Keratinocyte (primary cell): ENCODE results near the gene SEC14L1. TPM values are rescaled to one million over a fixed set of nuclear protein-coding genes. Genes with fewer than 3 reads are reported as not detected.

Experiments
- DNase-seq: peaks from one replicate; pipeline ENCODE4 v3.0.0-alpha.2; 2011; ENCODE audit warnings: low read depth, missing footprints, low spot score
- FAIRE-seq: peaks from 2 replicates; lab custom pipeline; 2011; peaks lifted over from hg19 to GRCh38; lab: Jason Lieb, UNC
- H2AFZ ChIP-seq: 2 replicates; pipeline ENCODE4 v1.6.0; 2012; ENCODE audit warnings: low read length, control low read depth, inconsistent platforms; ENCODE audit not compliant: control insufficient read depth
- H3K27ac ChIP-seq: 2 replicates; pipeline ENCODE4 v1.5.1; 2011; ENCODE audit warnings: low read length; ENCODE audit not compliant: control insufficient read depth, insufficient read depth
- H3K27me3 ChIP-seq: 3 replicates; pipeline ENCODE4 v1.6.0; 2011; ENCODE audit warnings: low read length; ENCODE audit not compliant: control insufficient read depth, insufficient read depth; ENCODE audit errors: extremely low read depth
- H3K36me3 ChIP-seq, 2 experiments: 2 replicates in 1 of 2; 3 replicates in 1 of 2; pipeline ENCODE4 v1.5.1; 2011; ENCODE audit warnings: low read length in 2 of 2, mild to moderate bottlenecking in 1 of 2; ENCODE audit not compliant: control insufficient read depth in 2 of 2, insufficient read depth in 2 of 2; ENCODE audit errors: extremely low read depth in 1 of 2
- H3K4me1 ChIP-seq: 3 replicates; pipeline ENCODE4 v1.5.1; 2011; ENCODE audit warnings: low read length; ENCODE audit not compliant: control insufficient read depth, insufficient read depth; ENCODE audit errors: extremely low read depth
- H3K4me2 ChIP-seq: 3 replicates; pipeline ENCODE4 v1.6.0; 2011; ENCODE audit warnings: low read depth, low read length; ENCODE audit not compliant: control insufficient read depth, insufficient read depth; ENCODE audit errors: extremely low read depth
- H3K4me3 ChIP-seq, 3 experiments: fragments of 200-600 bp in 1 of 3; sonication (generic) in 1 of 3; 2 replicates in 2 of 3; 3 replicates in 1 of 3; pipeline ENCODE4 v1.5.1; 2011 to 2016; ENCODE audit warnings: low read length in 3 of 3, mild to moderate bottlenecking in 3 of 3, control low read depth in 2 of 3, inconsistent platforms in 1 of 3, low read depth in 1 of 3, mixed read lengths in 1 of 3, mixed run types in 1 of 3, moderate library complexity in 1 of 3; ENCODE audit not compliant: control insufficient read depth in 2 of 3, insufficient read depth in 2 of 3; ENCODE audit errors: extremely low read depth in 1 of 3
- H3K79me2 ChIP-seq: 2 replicates; pipeline ENCODE4 v1.6.0; 2012; ENCODE audit warnings: low read length; ENCODE audit not compliant: control insufficient read depth, insufficient read depth
- H3K9ac ChIP-seq: 3 replicates; pipeline ENCODE4 v1.6.0; 2011; ENCODE audit warnings: low read length; ENCODE audit not compliant: control insufficient read depth, insufficient read depth; ENCODE audit errors: extremely low read depth
- H3K9me1 ChIP-seq: 3 replicates; pipeline ENCODE4 v1.6.0; 2011; ENCODE audit warnings: low read length; ENCODE audit not compliant: control insufficient read depth, insufficient read depth; ENCODE audit errors: extremely low read depth
- H3K9me3 ChIP-seq: 2 replicates; pipeline ENCODE4 v1.5.1; 2012; ENCODE audit warnings: low read depth, low read length; ENCODE audit not compliant: control insufficient read depth
- H4K20me1 ChIP-seq: 3 replicates; pipeline ENCODE4 v1.6.0; 2011; ENCODE audit warnings: low read length; ENCODE audit not compliant: control insufficient read depth, insufficient read depth; ENCODE audit errors: extremely low read depth
- CTCF ChIP-seq, 3 experiments: IDR thresholded peaks in 1 of 3; conservative IDR thresholded peaks in 1 of 3; optimal IDR thresholded peaks in 1 of 3; 2 replicates in 2 of 3; 3 replicates in 1 of 3; pipeline versions ENCODE3 to v1.5.1; 2011; ENCODE audit warnings: low read length in 3 of 3, mild to moderate bottlenecking in 3 of 3, moderate library complexity in 2 of 3, control low read depth in 1 of 3, inconsistent platforms in 1 of 3; ENCODE audit not compliant: insufficient read depth in 2 of 3; ENCODE audit errors: extremely low read depth in 1 of 3
- EZH2 ChIP-seq: IDR thresholded peaks from one replicate; pipeline ENCODE4 v1.6.1; 2012; ENCODE audit warnings: inconsistent platforms, mild to moderate bottlenecking, low read length, moderate library complexity
- dilution Hi-C: fragments of 300-500 bp; cut with MboI; formaldehyde crosslinking; loops from one replicate; pipeline ENCODE4 v1.7.0; 2020; ENCODE audit warnings: low sequenced_read_pairs; ENCODE audit not compliant: extremely low pct_ligation_motif_present
- polyA plus RNA-seq, 5 experiments: library from polyadenylated mRNA; depleted of rRNA in 3 of 5; stranded (reverse) in 3 of 5; stranded (forward) in 1 of 5; unstranded in 1 of 5; fragments of >200 nt; gene quantifications; 1 replicate in 1 of 5; 2 replicates in 3 of 5; 3 replicates in 1 of 5; pipeline versions ENCODE4 v1.2.1 to v1.2.3, GENCODE V29; 2011 to 2012; ENCODE audit warnings: missing spikeins in 2 of 5, low read depth in 1 of 5, low replicate concordance in 1 of 5

SEC14L1 gene
- polyA plus RNA-seq, 1 donor (not counting 4 experiments of a cell fraction or from before 2014, with no cell fraction given) = 35.6 TPM

- dilution Hi-C loops = no loop called here
- Histone ChIP-seq H3K9me1 (no peaks in the 10 kb centered on the region), H2AFZ (no peak overlapping the region), H3K4me1 (no peaks in the 10 kb centered on the region), H3K27me3 (no peaks in the 10 kb centered on the region), H3K79me2 (no peaks in the 10 kb centered on the region), H4K20me1 (no peaks in the 10 kb centered on the region), H3K27ac (no peak overlapping the region), H3K4me3 (no peak overlapping the region), H3K4me2 (no peak overlapping the region), H3K36me3 (peaks cover 33 to 49% of the 10 kb centered on the region in 2 experiments), H3K9me3 (no peaks in the 10 kb centered on the region), H3K9ac (no peak overlapping the region)
- no peak for TF ChIP-seq CTCF (optimal IDR thresholded peaks at IDR 0.05 in 1 of 3, IDR thresholded peaks at IDR 0.05 in 1 of 3, conservative IDR thresholded peaks at IDR 0.05 in 1 of 3; ENCODE audit: extremely low read depth in 1 of 3, insufficient read depth in 2 of 3, low read length in 3 of 3)
- TF ChIP-seq EZH2 = no peak
- DNase-seq = no peak
- no peak for FAIRE-seq
Measured at GRCh38 chr17:77210331-77210730, 69.6 kb downstream of the SEC14L1 start.

GRCh38 chr17:77210946-77211541, 70.3 kb downstream of the SEC14L1 start:
- H3K9me1 ChIP-seq = no peaks in the 10 kb centered on the region
- H3K9me3 ChIP-seq = no peaks in the 10 kb centered on the region
- TF ChIP-seq EZH2 (no peak), CTCF (optimal IDR thresholded peaks at IDR 0.05 in 1 of 3, IDR thresholded peaks at IDR 0.05 in 1 of 3, conservative IDR thresholded peaks at IDR 0.05 in 1 of 3; ENCODE audit: extremely low read depth in 1 of 3, insufficient read depth in 2 of 3, low read length in 3 of 3) (no peak)
- H3K4me3 ChIP-seq = no peak overlapping the region
- H3K4me2 ChIP-seq = no peak overlapping the region
- H3K9ac ChIP-seq = no peak overlapping the region
- H4K20me1 ChIP-seq = no peaks in the 10 kb centered on the region
- H2AFZ ChIP-seq = no peak overlapping the region
- H3K27me3 ChIP-seq = no peaks in the 10 kb centered on the region
- DNase-seq (no peak), FAIRE-seq (no peak)
- H3K27ac ChIP-seq = no peak overlapping the region
- H3K36me3 ChIP-seq = peaks cover 33 to 47% of the 10 kb centered on the region in 2 experiments
- H3K4me1 ChIP-seq = no peaks in the 10 kb centered on the region
- dilution Hi-C loops = no loop called here
- H3K79me2 ChIP-seq = no peaks in the 10 kb centered on the region
